ENCODE measurements around the gene SLC39A11.

- no peak for TF ChIP-seq CTCF (IDR thresholded peaks at IDR 0.05)
- TF ChIP-seq POLR2A (IDR thresholded peaks at IDR 0.05) = no peak
Observed at GRCh38 chr17:72860778-72861177, 231.7 kb downstream of the SLC39A11 start.

Data from upper lobe of left lung (tissue), 4 donors.